Astrocyte (in vitro differentiated cells and primary cell): ENCODE results near the gene OR1I1.

ENCODE experiments used
- EZH2 ChIP-seq: IDR thresholded peaks from 2 replicates; pipeline ENCODE4 v1.6.1; 2012; ENCODE audit warnings: mild to moderate bottlenecking, low read length, inconsistent platforms; ENCODE audit not compliant: insufficient read depth
- TF ChIP-seq, protein P1 (sequence below): IDR thresholded peaks from 2 replicates; pipeline ENCODE4 v1.5.1; 2011; ENCODE audit warnings: low read depth, mild to moderate bottlenecking, inconsistent platforms, low read length, moderate library complexity; ENCODE audit not compliant: insufficient read depth

DNA sequence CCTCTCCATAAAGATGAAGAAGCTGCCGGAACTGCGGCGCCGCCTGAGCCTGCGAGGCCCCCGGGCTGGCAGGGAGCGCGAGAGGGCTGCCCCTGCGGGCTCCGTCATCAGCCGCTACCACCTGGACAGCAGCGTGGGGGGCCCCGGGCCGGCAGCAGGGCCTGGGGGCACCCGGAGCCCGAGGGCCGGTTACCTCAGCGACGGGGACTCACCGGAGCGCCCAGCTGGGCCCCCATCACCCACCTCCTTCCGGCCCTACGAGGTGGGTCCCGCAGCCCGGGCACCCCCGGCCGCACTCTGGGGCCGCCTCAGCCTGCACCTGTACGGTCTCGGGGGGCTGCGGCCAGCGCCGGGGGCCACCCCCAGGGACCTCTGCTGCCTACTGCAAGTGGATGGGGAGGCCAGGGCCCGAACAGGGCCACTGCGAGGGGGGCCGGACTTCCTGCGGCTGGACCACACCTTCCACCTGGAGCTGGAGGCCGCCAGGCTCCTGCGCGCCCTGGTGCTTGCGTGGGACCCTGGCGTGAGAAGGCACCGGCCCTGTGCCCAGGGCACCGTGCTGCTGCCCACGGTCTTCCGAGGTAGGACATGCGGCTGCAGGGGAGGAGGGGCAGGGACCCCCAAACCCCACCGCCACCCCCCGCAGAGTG lies 27.9 kb downstream of the OR1I1 start:
- TF ChIP-seq, protein P1, sequence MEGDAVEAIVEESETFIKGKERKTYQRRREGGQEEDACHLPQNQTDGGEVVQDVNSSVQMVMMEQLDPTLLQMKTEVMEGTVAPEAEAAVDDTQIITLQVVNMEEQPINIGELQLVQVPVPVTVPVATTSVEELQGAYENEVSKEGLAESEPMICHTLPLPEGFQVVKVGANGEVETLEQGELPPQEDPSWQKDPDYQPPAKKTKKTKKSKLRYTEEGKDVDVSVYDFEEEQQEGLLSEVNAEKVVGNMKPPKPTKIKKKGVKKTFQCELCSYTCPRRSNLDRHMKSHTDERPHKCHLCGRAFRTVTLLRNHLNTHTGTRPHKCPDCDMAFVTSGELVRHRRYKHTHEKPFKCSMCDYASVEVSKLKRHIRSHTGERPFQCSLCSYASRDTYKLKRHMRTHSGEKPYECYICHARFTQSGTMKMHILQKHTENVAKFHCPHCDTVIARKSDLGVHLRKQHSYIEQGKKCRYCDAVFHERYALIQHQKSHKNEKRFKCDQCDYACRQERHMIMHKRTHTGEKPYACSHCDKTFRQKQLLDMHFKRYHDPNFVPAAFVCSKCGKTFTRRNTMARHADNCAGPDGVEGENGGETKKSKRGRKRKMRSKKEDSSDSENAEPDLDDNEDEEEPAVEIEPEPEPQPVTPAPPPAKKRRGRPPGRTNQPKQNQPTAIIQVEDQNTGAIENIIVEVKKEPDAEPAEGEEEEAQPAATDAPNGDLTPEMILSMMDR, result no peak
- TF ChIP-seq EZH2, result no peak
